Measurements from ENCODE around the gene RASSF5. TPM values are rescaled to one million over a fixed set of nuclear protein-coding genes. Genes with fewer than 3 reads are reported as not detected.

Gene RASSF5
- total RNA-seq, 2 experiments from 2014 or later: 257 to 258 TPM

- peaks cover 93% of the 10 kb centered on the region for H3K4me1 Mint-ChIP-seq (ENCODE audit: low read depth)
- CTCF ChIA-PET: interaction anchor here (0.7 kb wide), 1 partner anchor 123 kb away, joined by 3 read pairs; no protein-coding TSS in a partner anchor
- no peak overlapping the region for H3K4me3 Mint-ChIP-seq
- H3K27me3 Mint-ChIP-seq (ENCODE audit: low read depth): no peaks in the 10 kb centered on the region
- H3K36me3 Mint-ChIP-seq (ENCODE audit: low read depth): no peaks in the 10 kb centered on the region
- H3K27ac Mint-ChIP-seq: no peak overlapping the region
- intact Hi-C loops (cut with micrococcal nuclease): loop anchor here (5.0 kb wide), 1 partner anchor 449 kb away; no protein-coding TSS in a partner anchor
- DNase-seq: no peak
- H3K9me3 Mint-ChIP-seq: no peaks in the 10 kb centered on the region
Measured at GRCh38 chr1:206468571-206468970, 38.8 kb upstream of the RASSF5 start.

- Mint-ChIP-seq H3K36me3 (ENCODE audit: low read depth) (peaks cover 5% of the 10 kb centered on the region), H3K4me3 (peak overlapping the region; percentile 80), H3K27ac (peak overlapping the region; percentile 89), H3K27me3 (ENCODE audit: low read depth) (no peaks in the 10 kb centered on the region), H3K9me3 (no peaks in the 10 kb centered on the region), H3K4me1 (ENCODE audit: low read depth) (peaks cover 90% of the 10 kb centered on the region)
- CTCF ChIA-PET: interaction anchor here (0.7 to 5.6 kb wide), 11 partner anchors 9 to 223 kb away, joined by 3 to 57 read pairs (median 4); no protein-coding TSS in a partner anchor
- peak; percentile 69 for DNase-seq
- intact Hi-C loops (cut with micrococcal nuclease): loop anchor here (5.0 kb wide), 1 partner anchor 448 kb away; no protein-coding TSS in a partner anchor
Measured at GRCh38 chr1:206469411-206469932, 37.9 kb upstream of the RASSF5 start.

- no peaks in the 10 kb centered on the region for H3K27me3 Mint-ChIP-seq (ENCODE audit: low read depth)
- intact Hi-C loops (cut with micrococcal nuclease): loop anchor here (1.0 to 5.0 kb wide), 4 partner anchors 8 to 447 kb away; no protein-coding TSS in a partner anchor
- no peaks in the 10 kb centered on the region for H3K9me3 Mint-ChIP-seq
- DNase-seq: peak; percentile 66
- CTCF ChIA-PET: interaction anchor here (0.9 to 5.6 kb wide), 12 partner anchors 9 to 222 kb away, joined by 3 to 57 read pairs (median 4); no protein-coding TSS in a partner anchor
- peak within 1 kb of the TSS; percentile 80 for H3K4me3 Mint-ChIP-seq
- peaks cover 89% of the 10 kb centered on the region for H3K4me1 Mint-ChIP-seq (ENCODE audit: low read depth)
- peak within 1 kb of the TSS; percentile 89 for H3K27ac Mint-ChIP-seq
- peaks cover 8% of the 10 kb centered on the region for H3K36me3 Mint-ChIP-seq (ENCODE audit: low read depth)
Measured at GRCh38 chr1:206469933-206470691, 37.2 kb upstream of the RASSF5 start, which contains the start of gene IKBKE. Gene IKBKE (plus strand): TSS chr1:206470476. CDS start chr1:206473228, 2,752 bp downstream.

- peaks cover 89% of the 10 kb centered on the region for H3K4me1 Mint-ChIP-seq (ENCODE audit: low read depth)
- H3K4me3 Mint-ChIP-seq: peak overlapping the region; percentile 80
- peaks cover 15% of the 10 kb centered on the region for H3K36me3 Mint-ChIP-seq (ENCODE audit: low read depth)
- H3K9me3 Mint-ChIP-seq: no peaks in the 10 kb centered on the region
- intact Hi-C loops (cut with micrococcal nuclease): loop anchor here (1.0 to 5.0 kb wide), 3 partner anchors 9 to 436 kb away; no protein-coding TSS in a partner anchor
- DNase-seq: peak; percentile 79
- CTCF ChIA-PET: interaction anchor here (0.8 to 5.6 kb wide), 12 partner anchors 8 to 222 kb away, joined by 3 to 57 read pairs (median 4); no protein-coding TSS in a partner anchor
- peak overlapping the region; percentile 89 for H3K27ac Mint-ChIP-seq
- H3K27me3 Mint-ChIP-seq (ENCODE audit: low read depth): no peaks in the 10 kb centered on the region
Measured at GRCh38 chr1:206470692-206471414, 36.5 kb upstream of the RASSF5 start.

GRCh38 chr1:206471415-206471801, 35.9 kb upstream of the RASSF5 start:
- peak overlapping the region; percentile 80 for H3K4me3 Mint-ChIP-seq
- peak overlapping the region; percentile 89 for H3K27ac Mint-ChIP-seq
- no peaks in the 10 kb centered on the region for H3K9me3 Mint-ChIP-seq
- peaks cover 88% of the 10 kb centered on the region for H3K4me1 Mint-ChIP-seq (ENCODE audit: low read depth)
- no peaks in the 10 kb centered on the region for H3K27me3 Mint-ChIP-seq (ENCODE audit: low read depth)
- H3K36me3 Mint-ChIP-seq (ENCODE audit: low read depth): peaks cover 17% of the 10 kb centered on the region
- CTCF ChIA-PET: interaction anchor here (0.6 to 5.6 kb wide), 7 partner anchors 7 to 193 kb away, joined by 3 to 57 read pairs (median 16); no protein-coding TSS in a partner anchor
- intact Hi-C loops (cut with micrococcal nuclease): loop anchor here (5.0 kb wide), 2 partner anchors 331 to 436 kb away; no protein-coding TSS in a partner anchor
- peak; percentile 56 for DNase-seq

- no peaks in the 10 kb centered on the region for H3K9me3 Mint-ChIP-seq
- H3K4me3 Mint-ChIP-seq: peak overlapping the region; percentile 80
- peaks cover 22% of the 10 kb centered on the region for H3K36me3 Mint-ChIP-seq (ENCODE audit: low read depth)
- intact Hi-C loops (cut with micrococcal nuclease): loop anchor here (5.0 kb wide), 2 partner anchors 330 to 435 kb away; no protein-coding TSS in a partner anchor
- CTCF ChIA-PET: interaction anchor here (0.6 to 5.6 kb wide), 4 partner anchors 7 to 192 kb away, joined by 5 to 57 read pairs (median 30); no protein-coding TSS in a partner anchor
- no peaks in the 10 kb centered on the region for H3K27me3 Mint-ChIP-seq (ENCODE audit: low read depth)
- peak; percentile 67 for DNase-seq
- H3K27ac Mint-ChIP-seq: peak overlapping the region; percentile 89
- H3K4me1 Mint-ChIP-seq (ENCODE audit: low read depth): peaks cover 82% of the 10 kb centered on the region
Measured at GRCh38 chr1:206472024-206472423, 35.3 kb upstream of the RASSF5 start.

- Mint-ChIP-seq H3K9me3 (no peaks in the 10 kb centered on the region), H3K4me1 (ENCODE audit: low read depth) (peaks cover 78% of the 10 kb centered on the region), H3K36me3 (ENCODE audit: low read depth) (peaks cover 22% of the 10 kb centered on the region), H3K4me3 (peak overlapping the region; percentile 80), H3K27ac (peak overlapping the region; percentile 89), H3K27me3 (ENCODE audit: low read depth) (no peaks in the 10 kb centered on the region)
- intact Hi-C loops (cut with micrococcal nuclease): loop anchor here (5.0 kb wide), 2 partner anchors 330 to 435 kb away; no protein-coding TSS in a partner anchor
- CTCF ChIA-PET: interaction anchor here (5.6 kb wide), 1 partner anchor 12 kb away, joined by 57 read pairs; no protein-coding TSS in a partner anchor
- peak; percentile 44 for DNase-seq
Measured at GRCh38 chr1:206472454-206472853, 34.9 kb upstream of the RASSF5 start.

- Mint-ChIP-seq H3K4me3 (no peak overlapping the region), H3K4me1 (ENCODE audit: low read depth) (peaks cover 74% of the 10 kb centered on the region), H3K27ac (peak overlapping the region; percentile 89), H3K36me3 (ENCODE audit: low read depth) (peaks cover 22% of the 10 kb centered on the region), H3K9me3 (no peaks in the 10 kb centered on the region), H3K27me3 (ENCODE audit: low read depth) (no peaks in the 10 kb centered on the region)
- CTCF ChIA-PET: interaction anchor here (5.6 kb wide), 1 partner anchor 12 kb away, joined by 57 read pairs; no protein-coding TSS in a partner anchor
- intact Hi-C loops (cut with micrococcal nuclease): loop anchor here (5.0 kb wide), 2 partner anchors 329 to 434 kb away; no protein-coding TSS in a partner anchor
- DNase-seq: no peak
Measured at GRCh38 chr1:206472886-206473285, 34.4 kb upstream of the RASSF5 start.

- Mint-ChIP-seq H3K27me3 (ENCODE audit: low read depth) (no peaks in the 10 kb centered on the region), H3K9me3 (no peaks in the 10 kb centered on the region), H3K27ac (peak overlapping the region; percentile 54), H3K4me1 (ENCODE audit: low read depth) (peaks cover 61% of the 10 kb centered on the region), H3K4me3 (no peak overlapping the region), H3K36me3 (ENCODE audit: low read depth) (peaks cover 32% of the 10 kb centered on the region)
- no peak for DNase-seq
- intact Hi-C loops (cut with micrococcal nuclease): no loop called here
- CTCF ChIA-PET: interaction anchor here (1.8 to 5.5 kb wide), 3 partner anchors 14 to 17 kb away, joined by 5 to 57 read pairs (median 12); no protein-coding TSS in a partner anchor
Measured at GRCh38 chr1:206476058-206476457, 31.3 kb upstream of the RASSF5 start.

- DNase-seq: no peak
- peaks cover 33% of the 10 kb centered on the region for H3K36me3 Mint-ChIP-seq (ENCODE audit: low read depth)
- CTCF ChIA-PET: interaction anchor here (1.0 to 5.5 kb wide), 7 partner anchors 12 to 187 kb away, joined by 3 to 57 read pairs (median 6); no protein-coding TSS in a partner anchor
- intact Hi-C loops (cut with micrococcal nuclease): no loop called here
- no peaks in the 10 kb centered on the region for H3K27me3 Mint-ChIP-seq (ENCODE audit: low read depth)
- H3K9me3 Mint-ChIP-seq: no peaks in the 10 kb centered on the region
- no peak overlapping the region for H3K27ac Mint-ChIP-seq
- peaks cover 60% of the 10 kb centered on the region for H3K4me1 Mint-ChIP-seq (ENCODE audit: low read depth)
- no peak overlapping the region for H3K4me3 Mint-ChIP-seq
Measured at GRCh38 chr1:206476591-206476990, 30.7 kb upstream of the RASSF5 start.

GRCh38 chr1:206477110-206477509, 30.2 kb upstream of the RASSF5 start:
- Mint-ChIP-seq H3K27me3 (ENCODE audit: low read depth) (no peaks in the 10 kb centered on the region), H3K36me3 (ENCODE audit: low read depth) (peaks cover 33% of the 10 kb centered on the region), H3K9me3 (no peaks in the 10 kb centered on the region), H3K27ac (no peak overlapping the region), H3K4me1 (ENCODE audit: low read depth) (peaks cover 54% of the 10 kb centered on the region), H3K4me3 (no peak overlapping the region)
- no peak for DNase-seq
- CTCF ChIA-PET: interaction anchor here (0.6 to 5.5 kb wide), 11 partner anchors 7 to 187 kb away, joined by 3 to 57 read pairs (median 5); partner anchors contain the start of gene IKBKE
- intact Hi-C loops (cut with micrococcal nuclease): no loop called here
